GM12878 (cell line): ENCODE measurements around the gene TSBP1.
A peak's percentile ranks its signal among the peaks of the same experiment; 100 is the strongest.

Source experiments
- ATF3 ChIP-seq: IDR thresholded peaks from 2 replicates; pipeline ENCODE4 v1.6.1; 2011; ENCODE audit warnings: low read depth, mild to moderate bottlenecking, low read length, moderate library complexity, borderline replicate concordance; ENCODE audit errors: extremely low read depth
- BHLHE40 ChIP-seq, 2 experiments: fragments of 450-650 bp in 1 of 2; IDR thresholded peaks; 2 replicates each; pipeline ENCODE4 v1.6.1; 2011 to 2017; ENCODE audit warnings: low read depth in 2 of 2, borderline replicate concordance in 1 of 2, improper control_type of control experiment in 1 of 2, low read length in 1 of 2, mild to moderate bottlenecking in 1 of 2
- CBX5 ChIP-seq: sonication (generic); IDR thresholded peaks from 2 replicates; pipeline ENCODE4 v1.6.1; 2016; ENCODE audit warnings: low read depth, moderate library complexity, mild to moderate bottlenecking, inconsistent platforms
- CTCF ChIP-seq, 3 experiments: IDR thresholded peaks in 2 of 3; conservative IDR thresholded peaks in 1 of 3; 2 replicates each; pipeline ENCODE4 v1.5.1; 2011; ENCODE audit warnings: low read depth in 3 of 3, low read length in 3 of 3, mild to moderate bottlenecking in 3 of 3, control low read depth in 2 of 3, moderate library complexity in 2 of 3, inconsistent platforms in 1 of 3, mixed read lengths in 1 of 3; ENCODE audit not compliant: control insufficient read depth in 2 of 3, insufficient read depth in 1 of 3; ENCODE audit errors: extremely low read depth in 1 of 3
- E4F1 ChIP-seq: fragments of 450-650 bp; IDR thresholded peaks from 2 replicates; pipeline ENCODE4 v1.6.1; 2018; ENCODE audit warnings: borderline replicate concordance, mild to moderate bottlenecking; ENCODE audit not compliant: partially characterized antibody
- EZH2 ChIP-seq: IDR thresholded peaks from 2 replicates; pipeline ENCODE4 v1.6.1; 2012; ENCODE audit warnings: low read depth, mild to moderate bottlenecking, control low read depth, inconsistent platforms, low read length, borderline replicate concordance; ENCODE audit not compliant: control insufficient read depth
- HDAC6 ChIP-seq: fragments of 200-600 bp; sonication (generic); IDR thresholded peaks from one replicate; pipeline ENCODE4 v1.8.0; 2017; ENCODE audit warnings: antibody characterized with exemption; ENCODE audit not compliant: unreplicated experiment
- MAX ChIP-seq: IDR thresholded peaks from 2 replicates; pipeline ENCODE4 v1.6.1; 2012; ENCODE audit warnings: low read depth, low read length, improper control_type of control experiment
- PML ChIP-seq: IDR thresholded peaks from 2 replicates; pipeline ENCODE4 v1.6.1; 2012; ENCODE audit warnings: low read length, inconsistent platforms
- POLR2A ChIP-seq: IDR thresholded peaks from 2 replicates; pipeline ENCODE4 v1.6.1; 2011; ENCODE audit warnings: low read depth, mild to moderate bottlenecking, low read length
- RAD21 ChIP-seq: IDR thresholded peaks from 2 replicates; pipeline ENCODE4 v1.6.1; 2011; ENCODE audit warnings: mild to moderate bottlenecking, low read depth, low read length, moderate library complexity; ENCODE audit not compliant: insufficient read depth
- TCF7 ChIP-seq: IDR thresholded peaks from 2 replicates; pipeline ENCODE4 v1.6.1; 2014; ENCODE audit warnings: antibody characterized with exemption, borderline replicate concordance
- YY1 ChIP-seq: IDR thresholded peaks from 2 replicates; pipeline ENCODE4 v1.6.1; 2011; ENCODE audit warnings: low read depth, mild to moderate bottlenecking, low read length
- ZNF207 ChIP-seq: fragments of 450-650 bp; IDR thresholded peaks from 2 replicates; pipeline ENCODE4 v1.6.1; 2014; ENCODE audit warnings: antibody characterized with exemption, mild to moderate bottlenecking, borderline replicate concordance

GRCh38 chr6:32416036-32416435, 44.3 kb upstream of the TSBP1 start:
- TF ChIP-seq POLR2A (no peak), CTCF (IDR thresholded peaks at IDR 0.05 in 2 of 3, conservative IDR thresholded peaks at IDR 0.05 in 1 of 3; ENCODE audit: control insufficient read depth in 2 of 3, extremely low read depth in 1 of 3, insufficient read depth in 1 of 3, low read depth in 3 of 3, low read length in 3 of 3) (no peak), TCF7 (no peak), ATF3 (no peak), E4F1 (no peak), MAX (no peak), PML (no peak), HDAC6 (no peak), RAD21 (no peak), EZH2 (no peak), YY1 (0 out of 2 replicates have a peak, but pooled peaks have one; percentile 22), ZNF207 (no peak), BHLHE40 (IDR thresholded peaks at IDR 0.05; ENCODE audit: borderline replicate concordance in 1 of 2, low read depth in 2 of 2, low read length in 1 of 2) (no peak), CBX5 (no peak)
